GM23248 (cell line): Measurements from ENCODE around the gene ULBP2.
"Not testable (repeated sequence)": the region's sequence is repeated elsewhere in the genome, so short reads cannot be mapped to it uniquely, and the experiment has no call there.

Source experiments
- EZH2 ChIP-seq: fragments of 200-600 bp; sonication (generic); IDR thresholded peaks from 2 replicates; pipeline ENCODE4 v1.6.1; 2018; ENCODE audit warnings: antibody characterized with exemption, mild to moderate bottlenecking; ENCODE audit not compliant: insufficient read depth, poor library complexity, severe bottlenecking
- EZH2phosphoT487 ChIP-seq: fragments of 200-600 bp; sonication (generic); IDR thresholded peaks from 2 replicates; pipeline ENCODE4 v1.6.1; 2018; ENCODE audit warnings: antibody characterized with exemption, moderate library complexity, mild to moderate bottlenecking, low read depth; ENCODE audit not compliant: insufficient read depth

DNA sequence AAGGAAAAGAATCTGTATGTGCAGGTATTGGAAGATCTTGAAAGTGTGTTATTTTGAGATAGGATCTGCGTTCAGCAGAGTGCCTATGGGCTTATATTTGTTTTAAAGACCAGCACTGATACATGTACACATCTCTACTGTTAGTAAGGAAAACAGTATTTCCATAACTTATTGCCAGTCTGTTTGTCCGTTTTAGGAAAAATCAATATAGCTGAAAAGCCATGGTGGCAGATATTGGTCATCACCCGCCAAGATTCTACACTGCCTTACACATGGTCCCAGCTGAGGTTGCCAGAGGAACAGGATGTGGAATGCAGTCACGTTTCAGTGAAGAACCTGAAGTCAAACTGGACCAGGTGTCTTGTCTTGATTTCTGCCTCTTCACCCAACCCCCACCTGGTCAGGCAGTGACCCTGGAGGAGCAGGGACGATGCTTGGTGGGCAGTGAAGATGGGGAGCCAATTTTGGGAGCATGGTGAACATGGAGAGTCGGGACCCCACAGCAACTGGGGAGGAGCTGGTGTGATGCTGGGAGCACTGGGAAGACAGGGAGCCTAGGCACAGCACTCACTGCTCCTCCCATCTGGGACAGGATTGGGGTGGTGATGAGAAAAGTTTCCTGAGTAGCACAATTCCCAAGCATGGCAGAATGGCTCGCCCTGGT is 14.0 kb downstream of the ULBP2 start:
- TF ChIP-seq EZH2phosphoT487, EZH2: not testable (repeated sequence)
